BE2C (cell line): ENCODE data around the gene JSRP1.
A peak's percentile ranks its signal among the peaks of the same experiment; 100 is the strongest.

Source experiments
- DNase-seq: peaks from one replicate; pipeline ENCODE4 v3.0.0-alpha.2; 2020
- H3K27me3 ChIP-seq: fragments of 250-450 bp; sonication (Bioruptor Pico); 2 replicates; pipeline ENCODE4 v1.5.1; 2020; ENCODE audit warnings: mild to moderate bottlenecking
- H3K36me3 ChIP-seq: fragments of 250-450 bp; sonication (Bioruptor Pico); 2 replicates; pipeline ENCODE4 v1.5.1; 2020; ENCODE audit warnings: mild to moderate bottlenecking
- H3K4me1 ChIP-seq: fragments of 250-450 bp; sonication (Bioruptor Pico); 2 replicates; pipeline ENCODE4 v1.5.1; 2020
- H3K4me3 ChIP-seq: 2 replicates; pipeline ENCODE4 v1.5.1; 2011; ENCODE audit warnings: low read depth, low read length
- H3K9me3 ChIP-seq: fragments of 250-450 bp; sonication (Bioruptor Pico); 2 replicates; pipeline ENCODE4 v1.5.1; 2020
- CTCF ChIP-seq: IDR thresholded peaks from 2 replicates; pipeline ENCODE4 v1.5.1; 2012; ENCODE audit warnings: mild to moderate bottlenecking, low read depth, low read length

Gene JSRP1

GRCh38 chr19:2296141-2296540 is 39.9 kb upstream of the JSRP1 start:
- no peaks in the 10 kb centered on the region for H3K9me3 ChIP-seq
- no peak for DNase-seq
- no peak for TF ChIP-seq CTCF
- H3K4me1 ChIP-seq: peaks cover 10% of the 10 kb centered on the region
- no peaks in the 10 kb centered on the region for H3K36me3 ChIP-seq
- H3K27me3 ChIP-seq: peaks cover 32% of the 10 kb centered on the region
- no peak overlapping the region for H3K4me3 ChIP-seq

DNA sequence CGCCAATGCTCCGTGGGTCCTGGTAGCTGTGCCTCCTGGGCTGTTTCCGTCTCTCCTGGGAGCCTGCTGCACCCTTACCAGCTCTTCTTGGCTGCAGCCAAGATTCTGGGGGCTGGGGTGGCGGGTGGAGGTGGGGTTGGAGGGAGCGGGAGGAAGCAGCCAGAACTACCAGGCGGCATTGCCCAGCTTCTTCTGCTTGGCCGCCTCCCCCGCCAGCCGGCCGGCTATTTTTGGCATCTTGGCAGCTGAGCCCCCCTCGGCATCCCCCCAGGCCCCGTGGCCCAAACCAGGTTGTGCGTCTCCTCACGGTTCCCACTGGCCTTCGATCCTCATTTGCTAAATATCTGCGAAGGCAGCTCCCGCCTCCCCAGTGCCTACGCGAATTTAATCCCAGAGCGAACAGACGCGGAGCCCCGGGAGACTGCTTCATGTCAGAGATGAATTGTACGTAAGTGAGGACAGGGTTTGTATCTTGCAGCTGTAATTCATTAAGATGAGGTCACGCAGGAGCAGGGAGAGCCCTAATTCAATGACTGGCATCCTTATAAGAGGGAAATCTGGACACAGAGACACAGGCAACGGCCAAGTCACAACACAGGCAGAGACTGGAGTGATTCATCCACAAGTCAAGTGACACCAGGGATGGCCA is 38.6 kb upstream of the JSRP1 start:
- no peak for TF ChIP-seq CTCF
- Histone ChIP-seq H3K4me1 (peaks cover 10% of the 10 kb centered on the region), H3K27me3 (peaks cover 45% of the 10 kb centered on the region), H3K4me3 (peak overlapping the region; percentile 32), H3K36me3 (no peaks in the 10 kb centered on the region), H3K9me3 (no peaks in the 10 kb centered on the region)
- DNase-seq: peak; percentile 83

DNA sequence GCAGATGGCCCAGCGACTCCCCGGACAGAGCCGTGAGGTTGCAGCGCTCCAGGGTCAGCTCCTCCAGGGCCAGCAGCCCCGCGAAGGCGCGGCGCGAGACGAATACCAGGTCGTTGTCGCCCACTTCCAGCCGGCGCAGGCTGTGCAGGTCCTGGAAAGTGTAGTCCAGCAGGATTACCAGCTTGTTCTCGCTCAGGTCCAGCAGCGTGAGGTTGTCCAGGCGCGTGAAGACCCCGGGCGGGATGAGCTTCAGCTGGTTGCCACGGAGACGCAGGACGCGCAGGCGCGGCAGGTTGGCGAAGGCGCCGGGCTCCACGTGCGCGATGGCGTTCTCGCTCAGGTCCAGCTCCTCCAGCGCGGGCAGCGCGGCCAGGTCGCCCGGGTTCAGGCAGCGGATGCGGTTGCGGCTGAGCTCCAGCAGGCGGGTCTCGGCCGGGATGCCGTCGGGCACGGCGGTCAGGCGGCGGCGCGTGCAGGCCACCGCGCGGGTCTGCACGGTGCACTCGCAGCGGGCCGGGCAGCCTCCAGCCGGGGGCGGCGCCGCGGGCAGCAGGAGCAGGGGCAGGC is 35.1 kb upstream of the JSRP1 start:
- Histone ChIP-seq H3K4me3 (peak overlapping the region; percentile 28), H3K4me1 (peaks cover 10% of the 10 kb centered on the region), H3K36me3 (no peaks in the 10 kb centered on the region), H3K27me3 (peaks cover 70% of the 10 kb centered on the region), H3K9me3 (no peaks in the 10 kb centered on the region)
- peak; percentile 54 for DNase-seq
- no peak for TF ChIP-seq CTCF

GRCh38 chr19:2290441-2291184 is 34.4 kb upstream of the JSRP1 start:
- peak; percentile 19 for DNase-seq
- Histone ChIP-seq H3K36me3 (no peaks in the 10 kb centered on the region), H3K4me1 (peaks cover 8% of the 10 kb centered on the region), H3K4me3 (no peak overlapping the region; the same call in 1 of the 2 replicates), H3K27me3 (peaks cover 67% of the 10 kb centered on the region), H3K9me3 (no peaks in the 10 kb centered on the region)
- TF ChIP-seq CTCF: no peak

- H3K4me1 ChIP-seq: peaks cover 4% of the 10 kb centered on the region; the same call in 1 of the 2 replicates
- DNase-seq: peak; percentile 16
- no peaks in the 10 kb centered on the region for H3K36me3 ChIP-seq
- peaks cover 68% of the 10 kb centered on the region for H3K27me3 ChIP-seq
- H3K9me3 ChIP-seq: no peaks in the 10 kb centered on the region
- H3K4me3 ChIP-seq: no peak overlapping the region
- TF ChIP-seq CTCF: no peak
These were observed 33.7 kb upstream of the JSRP1 start for GRCh38 chr19:2289714-2290435.
